Right renal cortex interstitium (tissue), 3 donors: ENCODE data around the gene ARRB2. TPM values are rescaled to one million over a fixed set of nuclear protein-coding genes. Genes with fewer than 3 reads are reported as not detected.
"Not testable (repeated sequence)": the region's sequence is repeated elsewhere in the genome, so short reads cannot be mapped to it uniquely, and the experiment has no call there.

Source experiments
- DNase-seq, 3 donors: peaks; one replicate each; pipeline ENCODE4 v3.0.0-alpha.2; 2013; ENCODE audit warnings: low read depth in 3 of 3, low spot score in 2 of 3
- polyA plus RNA-seq, 3 donors: library from polyadenylated mRNA; unstranded; fragments of 120-200 nt; gene quantifications; one replicate each; pipeline ENCODE4 v1.2.1, GENCODE V29; 2013; ENCODE audit not compliant: insufficient read length in 3 of 3

Gene ARRB2
- polyA plus RNA-seq, 3 donors, result 26.7 to 27.9 (median 26.7) TPM

GRCh38 chr17:4699401-4700056 is 10.9 kb upstream of the ARRB2 start:
- DNase-seq, result not testable (repeated sequence)

- no peak for DNase-seq
Measured at GRCh38 chr17:4701116-4701515, 9.3 kb upstream of the ARRB2 start.

- DNase-seq, result no peak
Measured at GRCh38 chr17:4703330-4703691, 7.1 kb upstream of the ARRB2 start.

GRCh38 chr17:4704574-4704907 is 5.9 kb upstream of the ARRB2 start:
- DNase-seq, result not testable (repeated sequence)

GRCh38 chr17:4704991-4705390 is 5.4 kb upstream of the ARRB2 start:
- DNase-seq, result no peak

- no peak for DNase-seq
Measured at GRCh38 chr17:4706121-4706520, 4.3 kb upstream of the ARRB2 start.

GRCh38 chr17:4708436-4708835 is 2.0 kb upstream of the ARRB2 start:
- no peak for DNase-seq

GRCh38 chr17:4710693-4711634 is 532 bp downstream of the ARRB2 start:
- DNase-seq, result no peak

- no peak for DNase-seq
Measured at GRCh38 chr17:4711661-4712181, 1.3 kb downstream of the ARRB2 start.

GRCh38 chr17:4712526-4712925 is 2.1 kb downstream of the ARRB2 start:
- no peak for DNase-seq

- DNase-seq, result not testable (repeated sequence)
Measured at GRCh38 chr17:4714340-4715062, 4.1 kb downstream of the ARRB2 start.

GRCh38 chr17:4715063-4715744 is 4.8 kb downstream of the ARRB2 start:
- DNase-seq, result no peak

GRCh38 chr17:4716081-4716480 is 5.6 kb downstream of the ARRB2 start:
- DNase-seq, result no peak

GRCh38 chr17:4717791-4718190 is 7.4 kb downstream of the ARRB2 start:
- DNase-seq, result no peak

GRCh38 chr17:4718276-4718675 is 7.8 kb downstream of the ARRB2 start:
- DNase-seq, result no peak

- no peak for DNase-seq
Measured at GRCh38 chr17:4719146-4719545, 8.7 kb downstream of the ARRB2 start.

- no peak for DNase-seq
Measured at GRCh38 chr17:4719684-4720221, 9.3 kb downstream of the ARRB2 start.

GRCh38 chr17:4720787-4721186 is 10.4 kb downstream of the ARRB2 start:
- DNase-seq, result no peak

GRCh38 chr17:4721203-4722135 is 11.0 kb downstream of the ARRB2 start:
- no peak for DNase-seq
